ENCODE data around the gene SLC22A12.
A peak's percentile ranks its signal among the peaks of the same experiment; 100 is the strongest.

Gene SLC22A12

GRCh38 chr11:64605656-64606585 is 14.9 kb downstream of the SLC22A12 start:
- no peak for DNase-seq

- no peak for DNase-seq
Measured at GRCh38 chr11:64606796-64607380, 15.9 kb downstream of the SLC22A12 start.

GRCh38 chr11:64607381-64607985 is 16.5 kb downstream of the SLC22A12 start:
- no peak for DNase-seq

GRCh38 chr11:64608046-64608445 is 17.0 kb downstream of the SLC22A12 start:
- DNase-seq: peak; percentile 9

DNA sequence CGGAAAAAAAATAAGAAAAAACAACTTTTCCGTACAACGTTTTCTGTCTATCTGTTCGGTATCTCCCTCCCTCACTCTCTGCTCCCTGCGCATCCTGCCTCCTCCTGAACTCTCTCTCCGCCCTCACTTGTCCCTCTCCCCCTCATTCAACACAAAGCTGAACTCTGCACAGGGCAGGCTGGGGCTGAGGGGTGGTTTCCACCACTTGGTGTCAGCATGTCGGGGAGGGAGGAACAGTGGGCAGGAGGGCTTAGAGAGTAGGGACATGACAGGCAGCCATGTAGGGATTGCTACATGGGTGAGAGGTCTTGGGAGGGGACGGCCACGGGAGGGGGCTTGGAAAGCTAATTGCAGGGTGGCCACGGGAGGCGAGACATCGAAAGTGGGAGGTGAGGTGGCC is 17.6 kb downstream of the SLC22A12 start:
- no peak for DNase-seq

DNA sequence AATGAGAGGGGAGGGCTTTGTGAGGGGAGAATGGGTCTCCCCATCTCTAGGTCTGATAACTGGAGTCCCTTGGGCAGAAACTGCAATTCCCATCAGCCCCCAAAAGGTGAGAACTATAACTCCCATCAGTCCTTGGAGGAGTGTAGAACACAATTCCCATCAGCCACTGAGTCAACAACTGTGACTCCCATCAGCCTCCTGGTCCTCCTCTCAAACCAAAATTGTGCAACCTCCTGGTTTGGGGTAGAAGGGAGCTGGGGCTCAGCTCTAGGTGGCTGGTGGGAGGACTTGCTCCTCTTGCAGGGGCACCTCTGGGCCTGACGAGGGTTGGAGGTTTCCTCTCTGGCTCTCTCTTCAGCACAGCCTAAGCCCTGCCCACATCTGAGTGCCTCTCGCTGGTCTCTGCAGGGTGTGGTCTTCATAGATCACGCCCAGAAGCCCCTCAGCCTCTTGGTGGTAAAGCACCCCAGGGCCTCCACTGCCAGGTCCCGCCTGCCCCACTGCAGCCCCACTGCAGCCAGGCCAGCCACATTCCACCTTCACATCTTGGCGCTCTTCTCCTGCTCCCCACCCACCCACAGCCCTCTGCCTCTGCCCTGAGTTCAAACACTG is 18.5 kb downstream of the SLC22A12 start:
- no peak for DNase-seq

GRCh38 chr11:64610596-64610995 is 19.6 kb downstream of the SLC22A12 start:
- no peak for DNase-seq

DNA sequence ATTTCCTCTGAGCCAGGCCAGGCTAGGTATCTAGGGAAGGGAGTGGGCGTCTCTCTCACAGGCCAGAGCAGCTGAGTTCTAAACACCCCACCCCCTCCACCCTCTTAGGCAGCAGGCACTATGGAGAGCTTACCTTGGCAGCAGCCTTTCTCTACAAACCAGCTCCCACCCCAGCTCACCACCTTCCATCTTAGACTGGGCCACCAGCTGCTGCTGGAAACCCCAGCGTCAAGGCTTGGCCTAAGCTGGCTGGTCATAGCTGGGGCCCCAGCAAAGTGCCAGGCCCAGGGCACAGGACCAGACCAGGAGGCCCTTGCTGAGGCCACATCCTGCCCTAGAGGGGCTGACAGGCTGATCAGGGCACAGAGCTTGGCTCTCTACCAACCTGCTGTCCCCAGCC is 20.2 kb downstream of the SLC22A12 start:
- DNase-seq: no peak

GRCh38 chr11:64611869-64612646 is 21.0 kb downstream of the SLC22A12 start:
- no peak for DNase-seq

DNA sequence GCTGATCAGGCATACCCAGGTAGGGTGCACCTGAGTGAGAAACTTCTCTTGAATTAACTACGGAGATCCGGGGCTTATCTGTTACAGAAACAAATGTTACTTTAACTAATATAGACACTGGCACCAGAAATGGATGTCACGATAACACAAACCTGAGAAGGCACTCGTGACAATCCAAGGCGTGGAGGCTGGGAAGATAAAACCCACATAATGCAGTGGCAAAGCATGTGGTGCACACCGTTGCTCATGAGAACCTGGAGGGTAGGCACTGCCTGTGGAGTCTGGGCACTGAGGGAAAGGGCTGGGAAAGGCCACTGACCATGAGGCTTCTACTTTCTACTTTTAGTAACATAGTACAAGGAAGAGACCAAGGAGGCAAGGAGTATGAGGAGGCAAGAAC is 22.6 kb downstream of the SLC22A12 start:
- no peak for DNase-seq

GRCh38 chr11:64614917-64615316 is 23.9 kb downstream of the SLC22A12 start:
- no peak for DNase-seq

GRCh38 chr11:64616817-64617216 is 25.8 kb downstream of the SLC22A12 start:
- no peak for DNase-seq

DNA sequence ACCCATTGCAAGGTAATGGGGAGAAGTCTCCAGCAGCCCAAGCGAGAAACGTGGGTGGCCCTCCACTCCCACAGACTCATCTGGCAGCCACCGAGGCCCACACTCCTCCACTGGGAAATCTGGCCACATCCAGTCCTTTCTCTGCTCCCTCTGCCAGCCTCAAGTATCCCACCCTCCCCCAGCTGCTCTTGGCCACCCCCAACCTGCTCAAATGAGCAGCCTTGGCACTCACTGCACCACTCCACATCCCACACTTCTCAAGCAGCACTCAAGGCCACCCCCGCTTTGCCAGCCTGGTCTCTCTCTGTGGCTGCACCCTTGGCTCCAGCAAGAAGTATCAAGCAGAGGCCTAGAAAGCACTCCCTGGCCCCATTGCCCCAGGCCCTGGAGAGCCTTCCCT is 28.2 kb downstream of the SLC22A12 start:
- DNase-seq: no peak

GRCh38 chr11:64619811-64620380 is 28.9 kb downstream of the SLC22A12 start:
- DNase-seq: no peak

DNA sequence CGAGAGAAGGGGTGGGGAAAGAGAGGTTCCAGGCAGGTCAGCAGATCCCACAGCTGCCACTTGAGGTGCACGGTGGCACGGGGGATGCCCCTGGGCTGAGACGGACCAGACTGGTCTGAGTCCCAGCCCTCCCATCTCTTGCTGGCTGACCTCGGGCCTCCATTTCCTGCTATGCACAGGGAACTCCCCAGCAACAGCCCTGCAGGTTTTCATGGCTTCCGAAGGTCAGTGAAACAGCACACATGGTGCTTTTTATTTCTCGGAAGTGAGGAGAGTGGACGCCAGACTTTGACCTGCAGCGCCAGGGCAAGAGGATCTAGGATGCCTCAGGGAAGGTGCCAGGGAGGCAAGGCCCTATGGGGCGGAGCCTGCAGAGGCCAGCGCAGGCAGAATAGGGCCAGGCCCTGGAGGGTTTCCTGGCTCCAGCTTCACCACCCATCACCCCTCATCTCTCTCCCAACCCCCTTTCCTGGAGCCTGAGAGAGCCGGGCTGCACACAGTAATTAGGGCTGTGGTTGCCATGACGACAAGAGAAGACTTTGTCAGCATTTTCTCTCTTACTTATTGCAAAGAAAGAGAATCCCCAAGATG is 29.5 kb downstream of the SLC22A12 start:
- peak; percentile 23 for DNase-seq

GRCh38 chr11:64621283-64622019 is 30.4 kb downstream of the SLC22A12 start:
- DNase-seq: no peak

GRCh38 chr11:64622681-64623080 is 31.7 kb downstream of the SLC22A12 start:
- DNase-seq: no peak

DNA sequence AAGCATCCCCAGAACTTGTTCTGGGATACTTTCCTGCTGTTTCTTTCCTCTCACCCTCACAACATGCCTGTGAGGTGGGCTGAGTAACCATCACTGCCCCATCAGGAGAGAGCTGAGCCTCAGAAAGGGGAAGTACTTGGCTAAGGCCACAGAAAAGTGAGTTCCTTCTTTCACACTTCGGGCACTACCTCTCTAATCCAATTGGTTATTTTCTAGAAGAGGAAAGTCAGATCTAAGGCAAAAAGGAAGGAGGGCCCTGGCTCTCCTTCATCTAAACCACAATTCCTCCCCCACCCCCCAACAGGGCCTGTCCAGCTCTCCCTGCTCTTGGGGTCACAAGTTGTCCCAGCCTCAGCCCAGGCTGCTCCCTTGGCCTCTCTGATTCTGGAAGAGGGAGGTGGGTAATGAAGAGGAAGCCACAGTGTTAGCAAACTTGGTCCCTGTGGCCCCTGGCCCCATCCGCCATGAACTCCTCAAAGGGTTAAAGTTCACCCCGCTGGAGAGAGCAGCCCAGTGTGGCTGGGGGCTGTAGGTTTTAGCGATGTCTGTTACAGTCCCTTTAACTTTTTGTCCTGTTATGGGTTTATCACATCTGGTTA is 34.0 kb downstream of the SLC22A12 start:
- peak; percentile 36 for DNase-seq

DNA sequence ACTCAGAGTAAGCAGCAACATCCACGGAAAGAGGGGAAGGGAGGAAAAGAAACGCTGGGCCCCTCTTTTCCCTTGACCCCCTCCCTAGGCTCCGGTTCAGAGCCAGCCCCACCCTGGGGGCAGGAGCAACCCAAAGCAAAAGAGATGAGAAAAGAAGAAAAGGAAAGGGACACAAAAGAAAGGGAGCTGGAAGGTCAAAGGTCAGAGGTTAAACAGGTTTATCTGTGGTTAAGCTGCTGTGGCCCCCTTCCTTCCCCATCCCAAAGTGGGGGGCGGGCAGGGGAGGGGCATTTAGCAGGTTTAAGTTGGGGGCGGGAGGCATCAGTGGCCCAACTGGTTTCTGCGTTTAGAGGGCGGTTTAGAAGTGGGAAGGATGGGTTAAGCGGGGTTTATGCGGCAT is 35.6 kb downstream of the SLC22A12 start:
- DNase-seq: no peak

DNA sequence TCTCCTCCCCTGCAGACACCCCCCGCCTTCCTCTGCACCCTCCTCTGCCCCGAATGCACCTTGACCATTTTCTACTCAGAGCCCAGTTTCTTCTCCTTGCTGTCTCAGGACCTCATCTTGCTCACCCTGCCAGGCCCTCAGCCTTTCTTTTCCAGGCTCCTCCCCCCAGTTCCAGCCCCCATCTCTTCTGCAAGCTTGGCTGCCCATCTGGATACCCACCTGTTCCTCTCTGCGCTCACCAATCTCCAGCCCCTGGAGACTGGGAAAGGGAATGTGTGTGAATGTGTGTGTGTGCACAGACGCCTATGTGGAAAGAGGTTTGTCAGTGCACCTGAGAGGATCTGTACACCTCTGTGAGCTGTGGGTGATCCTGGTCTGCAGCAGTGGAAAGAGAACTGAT is 36.4 kb downstream of the SLC22A12 start:
- DNase-seq: no peak

- DNase-seq: no peak
Measured at GRCh38 chr11:64628596-64628995, 37.6 kb downstream of the SLC22A12 start.
